Endodermal cell (in vitro differentiated cells): Measurements from ENCODE around the gene LIPG. TPM values are rescaled to one million over a fixed set of nuclear protein-coding genes. Genes with fewer than 3 reads are reported as not detected.

Experiments used
- DNase-seq: peaks from one replicate; pipeline ENCODE4 v3.0.0-alpha.2; 2017
- H3K27ac ChIP-seq: 2 replicates; pipeline ENCODE4 v1.5.1; 2013; ENCODE audit warnings: mild to moderate bottlenecking, low read depth, low read length, moderate library complexity
- H3K27me3 ChIP-seq: 2 replicates; pipeline ENCODE4 v1.6.1; 2013; ENCODE audit warnings: mild to moderate bottlenecking, low read length, moderate library complexity; ENCODE audit not compliant: insufficient read depth, control insufficient read depth, poor library complexity, severe bottlenecking
- H3K36me3 ChIP-seq: 2 replicates; pipeline ENCODE4 v1.7.0; 2013; ENCODE audit warnings: mild to moderate bottlenecking, low read length, moderate library complexity; ENCODE audit not compliant: control insufficient read depth, insufficient read depth
- H3K4me1 ChIP-seq: one replicate; pipeline ENCODE4 v1.7.0; 2013; ENCODE audit warnings: low read length; ENCODE audit not compliant: control insufficient read depth, insufficient read depth
- H3K4me3 ChIP-seq: 2 replicates; pipeline ENCODE4 v1.5.1; 2013; ENCODE audit warnings: mild to moderate bottlenecking, low read length, moderate library complexity
- H3K9ac ChIP-seq: 2 replicates; pipeline ENCODE4 v1.6.1; 2013; ENCODE audit warnings: mild to moderate bottlenecking, low read length, moderate library complexity; ENCODE audit not compliant: poor library complexity, severe bottlenecking; ENCODE audit errors: extremely low read depth
- H3K9me3 ChIP-seq: 2 replicates; pipeline ENCODE4 v1.6.1; 2013; ENCODE audit warnings: mild to moderate bottlenecking, low read length, moderate library complexity; ENCODE audit not compliant: control insufficient read depth
- H3K27ac Mint-ChIP-seq: 2 replicates; pipeline ENCODE4 v1.8.0; 2020; ENCODE audit warnings: mixed read lengths
- H3K27me3 Mint-ChIP-seq: 2 replicates; pipeline ENCODE4 v1.8.0; 2021; ENCODE audit warnings: mild to moderate bottlenecking, mixed read lengths; ENCODE audit not compliant: insufficient read depth
- H3K36me3 Mint-ChIP-seq: 2 replicates; pipeline ENCODE4 v1.8.0; 2020; ENCODE audit warnings: low read depth, mixed read lengths
- H3K4me1 Mint-ChIP-seq: 2 replicates; pipeline ENCODE4 v1.8.0; 2020; ENCODE audit warnings: mixed read lengths
- H3K4me3 Mint-ChIP-seq: 2 replicates; pipeline ENCODE4 v1.8.0; 2020; ENCODE audit warnings: mild to moderate bottlenecking, moderate library complexity, mixed read lengths
- H3K9me3 Mint-ChIP-seq: 2 replicates; pipeline ENCODE4 v1.8.0; 2020; ENCODE audit warnings: mild to moderate bottlenecking, mixed read lengths
- WGBS, 2 experiments: methylation state at CpG; one replicate each; pipeline versions ENCODE4 v1.1.5 to v1.1.7; 2013; ENCODE audit warnings: missing lambda C conversion rate in 2 of 2, mixed read lengths in 1 of 2; ENCODE audit not compliant: insufficient coverage in 1 of 2, insufficient read length in 1 of 2; 5-methylcytosine and 5-hydroxymethylcytosine counted together
- total RNA-seq, 2 donors: library from RNA; stranded (reverse); fragmentation: NEBNext Ultra II Directional in 1 of 2; extraction: Animal tissue kit (Norgen Biotek cat#: 25700) in 1 of 2; gene quantifications; 2 replicates in 1 of 2; 3 replicates in 1 of 2; pipeline ENCODE4 v1.2.1, GENCODE V29; 2021
- TF ChIP-seq, protein P1 (sequence below): fragments of 200-600 bp; sonication (generic); conservative IDR thresholded peaks from 2 replicates; pipeline ENCODE4 v1.5.0; 2021; ENCODE audit warnings: antibody characterized with exemption, mild to moderate bottlenecking

LIPG gene
- total RNA-seq, 2 donors from 2014 or later = 4.0 to 5.0 TPM

DNA sequence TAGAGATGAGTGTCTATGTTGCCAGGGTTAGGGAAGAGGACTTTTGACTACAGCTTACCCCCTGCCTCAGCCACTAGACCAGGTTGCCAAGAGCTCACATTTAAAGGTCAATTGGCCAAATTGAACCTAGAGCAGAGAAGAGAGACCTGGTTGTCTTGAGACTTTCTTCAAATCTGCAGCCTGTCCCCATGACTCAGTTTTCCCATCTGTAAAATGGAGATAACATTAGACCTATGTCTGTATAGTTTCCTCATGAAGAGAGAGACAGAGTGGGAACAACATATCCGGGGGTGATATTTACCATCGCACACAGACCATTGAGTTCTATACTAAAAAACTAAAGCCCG is 1.6 kb upstream of the LIPG start:
- Mint-ChIP-seq H3K36me3 (no peaks in the 10 kb centered on the region), H3K4me1 (peaks cover 23% of the 10 kb centered on the region), H3K27me3 (peaks cover 60% of the 10 kb centered on the region), H3K27ac (no peak overlapping the region), H3K4me3 (peak overlapping the region; percentile 68), H3K9me3 (no peaks in the 10 kb centered on the region)
- Histone ChIP-seq H3K4me1 (peaks cover 7% of the 10 kb centered on the region), H3K4me3 (peak overlapping the region; percentile 81), H3K9ac (no peak overlapping the region), H3K27me3 (peaks cover 52% of the 10 kb centered on the region), H3K36me3 (no peaks in the 10 kb centered on the region), H3K9me3 (no peaks in the 10 kb centered on the region), H3K27ac (no peak overlapping the region)
- WGBS, 2 experiments = 30 to 50% methylated on average over 3 of the region's 3 CpGs
- no peak for DNase-seq
- TF ChIP-seq, protein P1, sequence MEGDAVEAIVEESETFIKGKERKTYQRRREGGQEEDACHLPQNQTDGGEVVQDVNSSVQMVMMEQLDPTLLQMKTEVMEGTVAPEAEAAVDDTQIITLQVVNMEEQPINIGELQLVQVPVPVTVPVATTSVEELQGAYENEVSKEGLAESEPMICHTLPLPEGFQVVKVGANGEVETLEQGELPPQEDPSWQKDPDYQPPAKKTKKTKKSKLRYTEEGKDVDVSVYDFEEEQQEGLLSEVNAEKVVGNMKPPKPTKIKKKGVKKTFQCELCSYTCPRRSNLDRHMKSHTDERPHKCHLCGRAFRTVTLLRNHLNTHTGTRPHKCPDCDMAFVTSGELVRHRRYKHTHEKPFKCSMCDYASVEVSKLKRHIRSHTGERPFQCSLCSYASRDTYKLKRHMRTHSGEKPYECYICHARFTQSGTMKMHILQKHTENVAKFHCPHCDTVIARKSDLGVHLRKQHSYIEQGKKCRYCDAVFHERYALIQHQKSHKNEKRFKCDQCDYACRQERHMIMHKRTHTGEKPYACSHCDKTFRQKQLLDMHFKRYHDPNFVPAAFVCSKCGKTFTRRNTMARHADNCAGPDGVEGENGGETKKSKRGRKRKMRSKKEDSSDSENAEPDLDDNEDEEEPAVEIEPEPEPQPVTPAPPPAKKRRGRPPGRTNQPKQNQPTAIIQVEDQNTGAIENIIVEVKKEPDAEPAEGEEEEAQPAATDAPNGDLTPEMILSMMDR = no peak

DNA sequence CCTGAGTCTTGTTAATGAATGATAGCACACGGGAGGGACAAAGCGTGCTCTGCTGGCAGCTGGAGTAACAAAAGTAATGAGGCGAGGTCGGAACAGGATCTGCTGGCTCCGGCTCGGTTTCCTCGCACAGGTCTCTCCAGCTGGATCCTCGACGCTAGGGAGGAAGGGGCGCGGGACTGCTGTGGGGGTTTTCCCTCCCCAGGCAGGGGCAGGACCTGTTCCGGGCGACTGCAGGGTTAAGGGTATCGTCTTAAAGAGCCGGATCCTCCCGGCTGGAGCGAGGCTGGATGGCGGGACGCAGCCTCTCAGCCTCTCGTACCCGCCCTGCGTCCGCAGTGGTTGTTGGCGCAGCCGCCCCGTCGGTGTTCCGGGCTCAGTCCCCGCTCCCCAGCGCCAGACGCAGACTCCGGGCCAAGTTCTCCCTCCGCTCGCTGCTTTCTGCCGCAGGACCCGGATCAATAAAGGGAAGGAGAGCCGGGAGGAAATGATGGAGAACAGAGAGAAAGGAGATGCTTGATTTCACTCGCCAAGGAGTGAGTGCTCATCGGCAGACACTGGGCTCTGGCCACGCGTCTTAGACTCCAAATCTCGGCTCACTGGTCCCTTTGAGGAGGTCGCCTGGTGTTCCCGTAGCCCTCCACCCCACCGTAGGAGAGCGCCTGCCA is 1.1 kb upstream of the LIPG start:
- no peak overlapping the region for H3K9ac ChIP-seq
- H3K4me3 Mint-ChIP-seq = peak overlapping the region; percentile 68

DNA sequence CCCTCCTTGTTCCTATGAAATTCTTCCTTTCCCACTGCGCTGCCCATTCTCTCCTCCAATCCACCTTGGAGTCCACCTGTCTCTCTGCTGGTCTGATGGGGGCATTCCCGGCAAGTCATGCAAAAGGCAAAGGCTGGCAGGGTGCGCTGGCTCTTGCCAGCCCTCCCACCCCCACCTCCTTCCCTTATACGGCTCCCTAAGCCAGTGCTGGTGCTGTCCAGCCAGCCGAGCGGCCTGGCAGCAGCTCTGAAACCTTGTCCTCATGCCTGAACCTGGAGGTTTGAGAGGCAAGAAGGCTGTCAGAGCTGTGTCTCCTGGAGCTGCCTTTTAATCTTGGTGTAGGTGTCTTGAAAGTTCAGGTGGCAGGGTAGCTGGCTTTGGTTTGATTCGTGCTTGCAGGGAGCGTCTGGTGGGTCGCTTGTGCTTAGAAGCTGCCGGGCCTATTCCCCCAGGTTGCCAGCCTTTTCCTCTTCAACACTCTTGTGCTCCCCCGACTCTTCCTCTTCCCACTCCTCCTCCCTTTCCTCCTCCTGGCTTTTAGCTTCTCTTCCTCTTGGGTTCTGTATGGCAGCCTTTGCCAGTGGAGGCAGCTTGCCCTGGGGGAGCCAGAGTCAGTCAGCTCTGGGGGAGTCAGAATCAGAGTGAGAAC is 748 bp downstream of the LIPG start:
- Mint-ChIP-seq H3K27me3 (peaks cover 68% of the 10 kb centered on the region), H3K4me1 (peaks cover 23% of the 10 kb centered on the region), H3K27ac (no peak overlapping the region), H3K9me3 (no peaks in the 10 kb centered on the region), H3K4me3 (peak overlapping the region; percentile 68), H3K36me3 (no peaks in the 10 kb centered on the region)
- no peak overlapping the region for H3K9ac ChIP-seq
- 22 to 27% methylated on average over 5 to 11 of the region's 11 CpGs for WGBS, 2 experiments
- DNase-seq = peak; percentile 77
- H3K4me1 ChIP-seq = peaks cover 7% of the 10 kb centered on the region
- H3K4me3 ChIP-seq = peak overlapping the region; percentile 81
- H3K9me3 ChIP-seq = no peaks in the 10 kb centered on the region
- peak overlapping the region; percentile 33 for H3K27ac ChIP-seq
- H3K36me3 ChIP-seq = peaks cover 4% of the 10 kb centered on the region
- TF ChIP-seq, protein P1 = no peak
- H3K27me3 ChIP-seq = peaks cover 60% of the 10 kb centered on the region

More for the DNA sequence above, 1.1 kb upstream of the LIPG start:
- no peaks in the 10 kb centered on the region for H3K9me3 ChIP-seq
- peaks cover 65% of the 10 kb centered on the region for H3K27me3 Mint-ChIP-seq
- peak overlapping the region; percentile 77 for H3K27ac Mint-ChIP-seq
- peaks cover 57% of the 10 kb centered on the region for H3K27me3 ChIP-seq
- peak; percentile 73 for DNase-seq
- peaks cover 7% of the 10 kb centered on the region for H3K4me1 ChIP-seq
- H3K36me3 ChIP-seq = no peaks in the 10 kb centered on the region
- 6 to 12% methylated on average over 26 to 46 of the region's 46 CpGs for WGBS, 2 experiments
- TF ChIP-seq, protein P1 = no peak
- peak overlapping the region; percentile 83 for H3K27ac ChIP-seq
- H3K9me3 Mint-ChIP-seq = no peaks in the 10 kb centered on the region
- H3K4me3 ChIP-seq = peak overlapping the region; percentile 81
- H3K36me3 Mint-ChIP-seq = no peaks in the 10 kb centered on the region
- H3K4me1 Mint-ChIP-seq = peaks cover 23% of the 10 kb centered on the region
